ENCODE measurements around the gene TMEM235.

DNA sequence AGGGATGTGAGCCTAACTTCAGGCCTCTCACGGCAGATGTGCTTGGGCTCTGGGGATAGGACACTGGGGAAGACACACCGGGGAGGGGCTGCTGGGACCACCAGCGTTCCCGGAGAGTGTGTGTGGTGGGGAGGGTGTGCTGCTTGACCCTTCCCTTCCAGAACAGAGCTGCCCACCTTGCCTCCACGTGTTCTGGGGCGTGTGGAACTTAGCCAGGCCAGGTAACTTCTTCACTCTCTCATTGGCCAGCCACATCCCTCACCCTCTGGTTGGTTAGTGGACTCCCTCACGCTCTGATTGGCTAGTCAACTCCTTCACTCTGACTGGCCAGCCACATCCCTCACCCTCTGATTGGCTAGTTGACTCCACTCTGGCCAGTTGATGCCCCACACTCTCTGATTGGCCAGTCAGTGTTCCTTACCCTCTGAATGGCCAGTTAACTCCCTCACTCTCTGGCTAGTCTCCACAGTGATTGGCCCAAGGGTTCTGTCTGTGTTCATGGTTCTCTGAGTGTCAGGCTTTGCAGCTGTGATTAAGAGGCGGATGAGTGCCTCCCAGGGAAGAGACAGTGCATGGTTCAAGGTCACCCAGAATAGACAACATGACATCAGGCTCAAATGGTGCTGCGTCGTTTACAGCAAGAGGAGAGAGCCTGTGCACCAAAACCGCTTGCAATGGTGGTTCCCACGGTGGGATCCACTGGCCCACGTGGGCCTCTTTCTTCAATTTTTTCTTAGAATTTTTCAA, 10.0 kb downstream of the TMEM235 start:
- TF ChIP-seq, protein P1, sequence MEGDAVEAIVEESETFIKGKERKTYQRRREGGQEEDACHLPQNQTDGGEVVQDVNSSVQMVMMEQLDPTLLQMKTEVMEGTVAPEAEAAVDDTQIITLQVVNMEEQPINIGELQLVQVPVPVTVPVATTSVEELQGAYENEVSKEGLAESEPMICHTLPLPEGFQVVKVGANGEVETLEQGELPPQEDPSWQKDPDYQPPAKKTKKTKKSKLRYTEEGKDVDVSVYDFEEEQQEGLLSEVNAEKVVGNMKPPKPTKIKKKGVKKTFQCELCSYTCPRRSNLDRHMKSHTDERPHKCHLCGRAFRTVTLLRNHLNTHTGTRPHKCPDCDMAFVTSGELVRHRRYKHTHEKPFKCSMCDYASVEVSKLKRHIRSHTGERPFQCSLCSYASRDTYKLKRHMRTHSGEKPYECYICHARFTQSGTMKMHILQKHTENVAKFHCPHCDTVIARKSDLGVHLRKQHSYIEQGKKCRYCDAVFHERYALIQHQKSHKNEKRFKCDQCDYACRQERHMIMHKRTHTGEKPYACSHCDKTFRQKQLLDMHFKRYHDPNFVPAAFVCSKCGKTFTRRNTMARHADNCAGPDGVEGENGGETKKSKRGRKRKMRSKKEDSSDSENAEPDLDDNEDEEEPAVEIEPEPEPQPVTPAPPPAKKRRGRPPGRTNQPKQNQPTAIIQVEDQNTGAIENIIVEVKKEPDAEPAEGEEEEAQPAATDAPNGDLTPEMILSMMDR (IDR thresholded peaks at IDR 0.05), result no peak
- no peak for TF ChIP-seq EZH2 (IDR thresholded peaks at IDR 0.05)
- no peak for TF ChIP-seq EZH2phosphoT487 (IDR thresholded peaks at IDR 0.05)

Measured in neural progenitor cell (in vitro differentiated cells).